Breast epithelium (tissue), 4 donors: ENCODE results near the gene FUT3. TPM values are rescaled to one million over a fixed set of nuclear protein-coding genes. Genes with fewer than 3 reads are reported as not detected.

Source experiments
- DNase-seq, 2 donors: peaks; one replicate each; pipeline ENCODE4 v3.0.0-alpha.2; 2019; ENCODE audit warnings: low spot score in 2 of 2
- H3K27ac ChIP-seq, 2 donors: fragments of 200-600 bp; sonication (generic) in 1 of 2; one replicate each; pipeline ENCODE4 v1.5.1; 2016 to 2019; ENCODE audit warnings: mild to moderate bottlenecking in 1 of 2
- H3K27me3 ChIP-seq, 2 donors: fragments of 200-600 bp; sonication (generic) in 1 of 2; one replicate each; pipeline versions ENCODE4 v1.5.1 to v1.6.0; 2017 to 2019; ENCODE audit warnings: control low read depth in 1 of 2, mild to moderate bottlenecking in 1 of 2
- H3K36me3 ChIP-seq: fragments of 200-600 bp; one replicate; pipeline ENCODE4 v1.5.1; 2019
- H3K4me1 ChIP-seq, 2 donors: fragments of 200-600 bp; sonication (generic); one replicate each; pipeline ENCODE4 v1.5.1; 2016 to 2019; ENCODE audit warnings: control low read depth in 1 of 2
- H3K4me3 ChIP-seq, 3 donors: fragments of 200-600 bp; sonication (generic); 1 replicate in 2 of 3; 2 replicates in 1 of 3; pipeline ENCODE4 v1.5.1; 2016 to 2019; ENCODE audit warnings: mild to moderate bottlenecking in 3 of 3, moderate library complexity in 2 of 3
- H3K9me3 ChIP-seq, 2 donors: fragments of 200-600 bp; sonication (generic) in 1 of 2; one replicate each; pipeline ENCODE4 v1.5.1; 2016 to 2019; ENCODE audit warnings: control low read depth in 1 of 2
- CTCF ChIP-seq, 3 donors: fragments of 450-650 bp; IDR thresholded peaks; one replicate each; pipeline ENCODE4 v1.5.1; 2016 to 2017; ENCODE audit warnings: antibody characterized with exemption in 3 of 3, mild to moderate bottlenecking in 3 of 3, moderate library complexity in 3 of 3
- POLR2A ChIP-seq: fragments of 450-650 bp; IDR thresholded peaks from one replicate; pipeline ENCODE4 v1.6.1; 2016; ENCODE audit warnings: antibody characterized with exemption, mild to moderate bottlenecking, moderate library complexity
- POLR2AphosphoS5 ChIP-seq, 3 donors: sonication (generic); formaldehyde crosslinking; IDR thresholded peaks; one replicate each; pipeline ENCODE4 v1.6.1; 2017; ENCODE audit warnings: antibody characterized with exemption in 3 of 3
- intact Hi-C: fragments of 100-400 bp; cut with DNase I; formaldehyde crosslinking; loops from one replicate; pipeline ENCODE4 v1.15.1; 2023; ENCODE audit warnings: low total_unique reads
- total RNA-seq, 3 donors: library from RNA; depleted of rRNA; stranded (reverse); fragments of >200 nt; gene quantifications; one replicate each; pipeline ENCODE4 v1.1.0, GENCODE V29; 2016

Gene FUT3
- total RNA-seq, 3 donors from 2014 or later = 1.3 to 2.9 TPM; not detected in 1

GRCh38 chr19:5818594-5818993 lies 32.7 kb downstream of the FUT3 start:
- no peak overlapping the region for H3K27ac ChIP-seq
- no peaks in the 10 kb centered on the region for H3K27me3 ChIP-seq
- H3K4me3 ChIP-seq = no peak overlapping the region
- DNase-seq = no peak
- intact Hi-C loops = no loop called here
- TF ChIP-seq POLR2A (no peak), CTCF (IDR thresholded peaks at IDR 0.05) (no peak)
- no peaks in the 10 kb centered on the region for H3K4me1 ChIP-seq
- H3K36me3 ChIP-seq = no peaks in the 10 kb centered on the region
- no peaks in the 10 kb centered on the region for H3K9me3 ChIP-seq

- H3K27me3 ChIP-seq = no peaks in the 10 kb centered on the region
- no peaks in the 10 kb centered on the region for H3K4me1 ChIP-seq
- H3K4me3 ChIP-seq = no peak overlapping the region
- no peaks in the 10 kb centered on the region for H3K9me3 ChIP-seq
- intact Hi-C loops = no loop called here
- no peak overlapping the region for H3K27ac ChIP-seq
- TF ChIP-seq CTCF (IDR thresholded peaks at IDR 0.05) (no peak), POLR2AphosphoS5 (IDR thresholded peaks at IDR 0.05) (no peak), POLR2A (no peak)
- no peak for DNase-seq
- H3K36me3 ChIP-seq = no peaks in the 10 kb centered on the region
These were observed 34.0 kb downstream of the FUT3 start for GRCh38 chr19:5817218-5817617.

GRCh38 chr19:5814852-5815246 lies 36.4 kb downstream of the FUT3 start:
- intact Hi-C loops = no loop called here
- Histone ChIP-seq H3K4me1 (no peaks in the 10 kb centered on the region), H3K27me3 (no peaks in the 10 kb centered on the region), H3K4me3 (no peak overlapping the region), H3K27ac (no peak overlapping the region), H3K9me3 (no peaks in the 10 kb centered on the region), H3K36me3 (no peaks in the 10 kb centered on the region)
- no peak for DNase-seq
- TF ChIP-seq CTCF (IDR thresholded peaks at IDR 0.05) = no peak
- TF ChIP-seq POLR2AphosphoS5 (IDR thresholded peaks at IDR 0.05) = no peak
- TF ChIP-seq POLR2A = no peak

- no peaks in the 10 kb centered on the region for H3K4me1 ChIP-seq
- no peaks in the 10 kb centered on the region for H3K9me3 ChIP-seq
- no peaks in the 10 kb centered on the region for H3K27me3 ChIP-seq
- TF ChIP-seq POLR2A = no peak
- no peak for TF ChIP-seq POLR2AphosphoS5 (IDR thresholded peaks at IDR 0.05)
- TF ChIP-seq CTCF (IDR thresholded peaks at IDR 0.05) = no peak
- no peak overlapping the region for H3K4me3 ChIP-seq
- intact Hi-C loops = no loop called here
- no peak for DNase-seq
- H3K27ac ChIP-seq = no peak overlapping the region
- no peaks in the 10 kb centered on the region for H3K36me3 ChIP-seq
These were observed 37.0 kb downstream of the FUT3 start for GRCh38 chr19:5814123-5814851.

GRCh38 chr19:5811117-5811516 lies 40.1 kb downstream of the FUT3 start:
- Histone ChIP-seq H3K27me3 (no peaks in the 10 kb centered on the region), H3K9me3 (no peaks in the 10 kb centered on the region), H3K36me3 (no peaks in the 10 kb centered on the region), H3K4me1 (no peaks in the 10 kb centered on the region), H3K27ac (no peak overlapping the region), H3K4me3 (no peak overlapping the region)
- intact Hi-C loops = no loop called here
- TF ChIP-seq POLR2AphosphoS5 (IDR thresholded peaks at IDR 0.05) (no peak), POLR2A (no peak), CTCF (IDR thresholded peaks at IDR 0.05) (no peak)
- DNase-seq = no peak
